Thyroid gland (tissue), 4 donors: Measurements from ENCODE around the gene NOS1AP.

Experiments
- CTCF ChIP-seq, 6 experiments: fragments of 200-600 bp in 3 of 6; fragments of 450-650 bp in 3 of 6; sonication (generic) in 3 of 6; IDR thresholded peaks; one replicate each; pipeline ENCODE4 v1.5.1; 2016 to 2019; ENCODE audit warnings: antibody characterized with exemption in 6 of 6, mild to moderate bottlenecking in 2 of 6, inconsistent platforms in 1 of 6, moderate library complexity in 1 of 6
- POLR2A ChIP-seq, 2 donors: fragments of 450-650 bp; IDR thresholded peaks; one replicate each; pipeline ENCODE4 v1.6.1; 2017; ENCODE audit warnings: antibody characterized with exemption in 2 of 2, mild to moderate bottlenecking in 2 of 2, moderate library complexity in 1 of 2

- TF ChIP-seq POLR2A (IDR thresholded peaks at IDR 0.05) (no peak), CTCF (IDR thresholded peaks at IDR 0.05) (no peak)
Measured at GRCh38 chr1:162215902-162216301, 146.4 kb downstream of the NOS1AP start.
